ENCODE data around the gene SLC51A. TPM values are rescaled to one million over a fixed set of nuclear protein-coding genes. Genes with fewer than 3 reads are reported as not detected.

The SLC51A gene
- total RNA-seq, 1 experiment from 2014 or later = not detected

- peak; percentile 38 for DNase-seq (ENCODE audit: low read depth)
- in situ Hi-C loops (cut with HindIII; ENCODE audit: low pct_unique_long_range_greater_than_20kb, low sequenced_read_pairs) = no loop called here
Measured at GRCh38 chr3:196268284-196269163, 52.2 kb downstream of the SLC51A start.

GRCh38 chr3:196270499-196270898 lies 54.2 kb downstream of the SLC51A start:
- DNase-seq (ENCODE audit: low read depth) = no peak
- in situ Hi-C loops (cut with HindIII; ENCODE audit: low pct_unique_long_range_greater_than_20kb, low sequenced_read_pairs) = no loop called here

- no peak for DNase-seq (ENCODE audit: low read depth)
- in situ Hi-C loops (cut with HindIII; ENCODE audit: low pct_unique_long_range_greater_than_20kb, low sequenced_read_pairs) = no loop called here
Measured at GRCh38 chr3:196272826-196273225, 56.5 kb downstream of the SLC51A start.

- in situ Hi-C loops (cut with HindIII; ENCODE audit: low pct_unique_long_range_greater_than_20kb, low sequenced_read_pairs) = no loop called here
- no peak for DNase-seq (ENCODE audit: low read depth)
Measured at GRCh38 chr3:196273655-196274054, 57.3 kb downstream of the SLC51A start.

GRCh38 chr3:196274585-196274984 lies 58.3 kb downstream of the SLC51A start:
- in situ Hi-C loops (cut with HindIII; ENCODE audit: low pct_unique_long_range_greater_than_20kb, low sequenced_read_pairs) = no loop called here
- DNase-seq (ENCODE audit: low read depth) = no peak

DNA sequence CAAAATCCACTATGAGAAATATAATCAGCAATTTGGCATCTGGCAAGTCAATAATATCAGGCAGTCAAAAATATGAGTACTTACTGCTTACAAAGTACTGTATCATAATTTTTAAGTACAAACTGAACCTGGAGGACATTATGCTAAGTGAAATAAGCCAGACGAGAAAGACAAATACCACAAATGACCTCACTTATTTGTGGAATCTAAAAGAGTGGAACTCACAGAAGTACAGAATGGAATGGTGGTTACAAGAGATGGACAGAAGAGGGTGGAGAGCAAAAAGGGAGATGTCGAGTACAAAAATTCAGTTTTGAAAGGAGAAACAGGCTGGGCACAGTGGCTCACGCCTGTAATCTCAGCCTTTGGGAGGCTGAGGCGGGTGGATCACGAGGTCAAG lies 58.8 kb downstream of the SLC51A start:
- in situ Hi-C loops (cut with HindIII; ENCODE audit: low pct_unique_long_range_greater_than_20kb, low sequenced_read_pairs) = no loop called here
- DNase-seq (ENCODE audit: low read depth) = no peak

- DNase-seq (ENCODE audit: low read depth) = no peak
- in situ Hi-C loops (cut with HindIII; ENCODE audit: low pct_unique_long_range_greater_than_20kb, low sequenced_read_pairs) = no loop called here
Measured at GRCh38 chr3:196280689-196281440, 64.5 kb downstream of the SLC51A start.

DNA sequence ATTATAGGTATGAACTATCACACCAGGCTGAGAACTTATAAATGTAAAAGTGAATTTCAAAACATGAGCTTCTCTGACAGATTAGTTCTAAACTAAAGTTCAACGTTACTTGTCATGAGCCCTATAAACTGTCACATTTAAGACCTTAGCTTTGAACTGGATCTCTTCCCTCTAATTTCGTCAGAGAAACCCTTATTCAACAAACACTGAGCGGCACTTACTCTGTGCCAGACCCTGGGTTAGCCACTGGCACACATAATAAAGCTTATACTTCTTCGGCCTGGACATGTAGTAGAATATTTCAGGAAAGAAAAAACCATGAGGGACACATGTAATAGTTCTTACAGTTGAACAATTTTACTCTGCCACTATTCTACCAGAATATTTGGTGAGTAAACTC lies 65.6 kb downstream of the SLC51A start:
- in situ Hi-C loops (cut with HindIII; ENCODE audit: low pct_unique_long_range_greater_than_20kb, low sequenced_read_pairs) = no loop called here
- DNase-seq (ENCODE audit: low read depth) = no peak

Other genes with a start within 250 kb of the SLC51A start
- gene TFRC, start 134.4 kb upstream of the SLC51A start, total RNA-seq (2014; rRNA removed; shearing (Covaris generic); ENCODE audit: low replicate concordance) = 152 and 172 TPM in 2 replicates
- gene ZDHHC19, start 5.1 kb upstream of the SLC51A start, total RNA-seq (2014; rRNA removed; shearing (Covaris generic); ENCODE audit: low replicate concordance) = not detected in 2 replicates
- gene PCYT1A, start 71.2 kb downstream of the SLC51A start, total RNA-seq (2014; rRNA removed; shearing (Covaris generic); ENCODE audit: low replicate concordance) = 20.6 and 43.5 TPM in 2 replicates
- gene DYNLT2B, start 101.7 kb downstream of the SLC51A start, total RNA-seq (2014; rRNA removed; shearing (Covaris generic); ENCODE audit: low replicate concordance) = 5.6 and 28.4 TPM in 2 replicates
- 15.0 and 53.3 TPM in 2 replicates for gene TM4SF19, start 121.9 kb downstream of the SLC51A start, total RNA-seq (2014; rRNA removed; shearing (Covaris generic); ENCODE audit: low replicate concordance)
- 9.9 and 12.1 TPM in 2 replicates for gene UBXN7, start 215.9 kb downstream of the SLC51A start, total RNA-seq (2014; rRNA removed; shearing (Covaris generic); ENCODE audit: low replicate concordance)